HCT116 (cell line): ENCODE data around the gene GJE1. TPM values are rescaled to one million over a fixed set of nuclear protein-coding genes. Genes with fewer than 3 reads are reported as not detected.

Experiments
- ATAC-seq: fragments of 200-7000 bp; cut with Tn5 transposase; 2 replicates; pipeline ENCODE4 v1.9.1; 2020; ENCODE audit warnings: mild to moderate bottlenecking, moderate library complexity
- BruUV-seq: library from RNA; stranded (reverse); fragments of 400-500 nt; replicated peaks from 2 replicates; lab custom pipeline; 2021; lab: Mats Ljungman, UMichigan
- CTCF ChIA-PET: fragments of 300-600 bp; sonication (Branson Sonifier 250); formaldehyde crosslinking; loops from one replicate; lab custom pipeline; 2021; ENCODE audit warnings: antibody characterized with exemption; lab: Charles Lee
- POLR2A ChIA-PET: fragments of 300-600, 350-600 bp; sonication (Branson Sonifier 250); formaldehyde crosslinking; loops from one replicate; lab custom pipeline; 2021; ENCODE audit warnings: antibody characterized with exemption; lab: Charles Lee
- RAD21 ChIA-PET, 2 experiments: fragments of 300-600 bp; sonication (Branson Sonifier 250); formaldehyde crosslinking; loops; one replicate each; lab custom pipeline; 2023; ENCODE audit warnings: low total read pairs in 2 of 2; ENCODE audit not compliant: uncharacterized antibody in 2 of 2, unreplicated experiment in 2 of 2, low non-redundant PET in 1 of 2; lab: Charles Lee
- DNase-seq: peaks from one replicate; pipeline ENCODE4 v3.0.0-alpha.2; 2010; ENCODE audit warnings: low read depth, low spot score
- H2AFZ ChIP-seq: fragments of 200-600 bp; shearing (Covaris generic), sonication (generic); 2 replicates; pipeline ENCODE4 v1.6.1; 2017; ENCODE audit warnings: low read depth, mixed run types, mixed read lengths, antibody characterized with exemption, low read length; ENCODE audit not compliant: poor library complexity, severe bottlenecking
- H3K27ac ChIP-seq: 2 replicates; pipeline ENCODE4 v1.5.1; 2012; ENCODE audit warnings: low read depth, low read length
- H3K27me3 ChIP-seq: fragments of 200-600 bp; sonication (generic); 2 replicates; pipeline ENCODE4 v1.6.1; 2016; ENCODE audit warnings: mixed run types, low read length, mixed read lengths; ENCODE audit not compliant: insufficient read depth
- H3K36me3 ChIP-seq, 2 experiments: fragments of 200-500 bp in 1 of 2; fragments of 200-600 bp in 1 of 2; sonication (Bioruptor generic) in 1 of 2; sonication (generic) in 1 of 2; 2 replicates each; pipeline versions ENCODE4 v1.5.1 to v1.6.1; 2014 to 2016; ENCODE audit warnings: low read length in 2 of 2, inconsistent platforms in 1 of 2, mixed read lengths in 1 of 2, mixed run types in 1 of 2; ENCODE audit not compliant: insufficient read depth in 2 of 2, control insufficient read depth in 1 of 2
- H3K4me1 ChIP-seq, 2 experiments: fragments of 200-600 bp in 1 of 2; sonication (generic) in 1 of 2; 2 replicates each; pipeline versions ENCODE4 v1.5.1 to v1.6.1; 2012 to 2017; ENCODE audit warnings: low read length in 2 of 2, inconsistent platforms in 1 of 2, mild to moderate bottlenecking in 1 of 2, mixed read lengths in 1 of 2, mixed run types in 1 of 2, moderate library complexity in 1 of 2; ENCODE audit not compliant: insufficient read depth in 2 of 2, control insufficient read depth in 1 of 2
- H3K4me2 ChIP-seq: fragments of 200-600 bp; sonication (generic); 2 replicates; pipeline ENCODE4 v1.6.1; 2017; ENCODE audit warnings: mixed run types, low read length, mixed read lengths
- H3K4me3 ChIP-seq, 2 experiments: fragments of 200-600 bp in 1 of 2; sonication (generic) in 1 of 2; replicated peaks in 1 of 2; 2 replicates each; pipeline ENCODE4 v1.5.1; 2011 to 2016; ENCODE audit warnings: low read length in 2 of 2, control low read depth in 1 of 2, low read depth in 1 of 2, mild to moderate bottlenecking in 1 of 2, mixed read lengths in 1 of 2, mixed run types in 1 of 2
- H3K79me2 ChIP-seq: fragments of 200-600 bp; sonication (generic); 2 replicates; pipeline ENCODE4 v1.6.1; 2017; ENCODE audit warnings: mild to moderate bottlenecking, mixed run types, low read length, moderate library complexity, mixed read lengths; ENCODE audit not compliant: insufficient read depth
- H3K9ac ChIP-seq: fragments of 200-600 bp; sonication (generic); 2 replicates; pipeline ENCODE4 v1.6.1; 2016; ENCODE audit warnings: low read length, mixed read lengths
- H3K9me2 ChIP-seq: fragments of 200-600 bp; sonication (generic), shearing (Covaris generic); 2 replicates; pipeline ENCODE4 v1.6.1; 2017; ENCODE audit warnings: mixed run types, mild to moderate bottlenecking, moderate library complexity; ENCODE audit not compliant: insufficient read depth
- H3K9me3 ChIP-seq, 2 experiments: fragments of 200-500 bp in 1 of 2; fragments of 200-600 bp in 1 of 2; sonication (Bioruptor generic) in 1 of 2; sonication (generic) in 1 of 2; 2 replicates each; pipeline ENCODE4 v1.6.1; 2014 to 2017; ENCODE audit warnings: low read length in 2 of 2, mixed read lengths in 2 of 2, inconsistent platforms in 1 of 2, low read depth in 1 of 2, mild to moderate bottlenecking in 1 of 2, mixed run types in 1 of 2, moderate library complexity in 1 of 2; ENCODE audit not compliant: control insufficient read depth in 1 of 2, insufficient read depth in 1 of 2
- H4K20me1 ChIP-seq: fragments of 200-600 bp; sonication (generic), shearing (Covaris generic); 2 replicates; pipeline ENCODE4 v1.6.1; 2017; ENCODE audit warnings: mixed run types, mild to moderate bottlenecking, moderate library complexity; ENCODE audit not compliant: insufficient read depth
- ATF3 ChIP-seq: IDR thresholded peaks from 2 replicates; pipeline ENCODE4 v1.6.1; 2012
- CEBPB ChIP-seq: IDR thresholded peaks from 2 replicates; pipeline ENCODE4 v1.6.1; 2012; ENCODE audit warnings: low read depth
- ELF1 ChIP-seq: IDR thresholded peaks from 2 replicates; pipeline ENCODE4 v1.6.1; 2012; ENCODE audit warnings: low read depth, borderline replicate concordance
- EZH2 ChIP-seq: fragments of 200-600 bp; sonication (generic); IDR thresholded peaks from 2 replicates; pipeline ENCODE4 v1.6.1; 2017; ENCODE audit warnings: antibody characterized with exemption, mixed run types
- FOSL1 ChIP-seq: IDR thresholded peaks from 2 replicates; pipeline ENCODE4 v1.6.1; 2012; ENCODE audit warnings: low read depth
- JUND ChIP-seq: IDR thresholded peaks from 2 replicates; pipeline ENCODE4 v1.6.1; 2012
- MAX ChIP-seq: IDR thresholded peaks from 2 replicates; pipeline ENCODE4 v1.6.1; 2012
- POLR2A ChIP-seq: IDR thresholded peaks from 2 replicates; pipeline ENCODE4 v1.7.0; 2011; ENCODE audit warnings: borderline replicate concordance; ENCODE audit not compliant: insufficient read depth, insufficient read length; ENCODE audit errors: extremely low read depth
- RAD21 ChIP-seq: IDR thresholded peaks from 2 replicates; pipeline ENCODE4 v1.6.1; 2012; ENCODE audit warnings: low read depth, mild to moderate bottlenecking
- SP1 ChIP-seq: IDR thresholded peaks from 2 replicates; pipeline ENCODE4 v1.6.1; 2012; ENCODE audit warnings: low read depth
- TCF7L2 ChIP-seq: IDR thresholded peaks from 2 replicates; pipeline ENCODE4 v1.7.0; 2011; ENCODE audit warnings: borderline replicate concordance, inconsistent platforms; ENCODE audit not compliant: insufficient read depth, insufficient read length; ENCODE audit errors: extremely low read depth
- YY1 ChIP-seq: IDR thresholded peaks from 2 replicates; pipeline ENCODE4 v1.6.1; 2011; ENCODE audit warnings: low read length, low read depth, moderate library complexity, mild to moderate bottlenecking; ENCODE audit not compliant: insufficient replicate concordance; ENCODE audit errors: extremely low read depth
- ZFX ChIP-seq: fragments of 450-650 bp; IDR thresholded peaks from 2 replicates; pipeline ENCODE4 v1.6.1; 2017
- ZNF274 ChIP-seq: fragments of 200-500 bp; sonication (Bioruptor generic); IDR thresholded peaks from 2 replicates; pipeline ENCODE4 v1.6.1; 2014; ENCODE audit warnings: mild to moderate bottlenecking, low read depth, low read length, inconsistent platforms
- intact Hi-C: fragments of 100-400 bp; cut with micrococcal nuclease; formaldehyde crosslinking; loops from 2 replicates; pipeline ENCODE4 v1.10.0; 2022
- total RNA-seq: library from RNA; stranded (reverse); gene quantifications from one replicate; pipeline ENCODE4 v1.2.1, GENCODE V29; 2021; ENCODE audit not compliant: unreplicated experiment
- TF ChIP-seq, protein P1 (sequence below), 3 experiments: fragments of 200-600 bp in 1 of 3; sonication (generic) in 1 of 3; IDR thresholded peaks in 2 of 3; conservative IDR thresholded peaks in 1 of 3; 2 replicates each; pipeline ENCODE4 v1.5.1; 2012 to 2017; ENCODE audit warnings: low read depth in 2 of 3, low read length in 2 of 3, antibody characterized with exemption in 1 of 3, borderline replicate concordance in 1 of 3, control low read depth in 1 of 3, mild to moderate bottlenecking in 1 of 3, mixed read lengths in 1 of 3, mixed run types in 1 of 3, moderate library complexity in 1 of 3; ENCODE audit not compliant: insufficient read depth in 1 of 3

GJE1 gene
- total RNA-seq, 1 experiment from 2014 or later, result not detected

DNA sequence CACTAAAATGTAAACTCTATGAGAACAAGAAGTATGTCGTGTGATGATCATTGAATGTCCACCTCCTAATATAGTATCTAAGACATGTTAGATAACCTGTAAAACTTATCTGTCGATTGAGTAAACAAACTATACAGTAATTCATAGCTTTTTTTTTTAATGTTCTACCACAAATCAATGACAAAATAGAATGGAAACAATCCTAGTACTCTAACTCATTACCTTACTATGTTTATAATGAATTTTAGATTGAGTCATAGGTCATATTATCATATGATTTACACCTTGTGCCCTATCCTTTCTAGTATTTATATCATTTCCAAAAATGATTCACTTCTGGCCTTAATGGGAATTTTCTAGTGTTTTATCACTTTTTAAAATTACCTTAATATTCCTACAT, 20.5 kb downstream of the GJE1 start:
- Histone ChIP-seq H4K20me1 (peaks cover 12% of the 10 kb centered on the region; the same call in 1 of the 2 replicates), H3K9me3 (no peaks in the 10 kb centered on the region), H3K36me3 (no peaks in the 10 kb centered on the region; a peak in 1 of 4 replicates), H3K27ac (no peak overlapping the region), H3K79me2 (peaks cover 100% of the 10 kb centered on the region), H3K9ac (no peak overlapping the region), H3K4me3 (no peak overlapping the region), H3K4me2 (no peak overlapping the region), H3K9me2 (no peaks in the 10 kb centered on the region), H2AFZ (no peak overlapping the region), H3K27me3 (no peaks in the 10 kb centered on the region), H3K4me1 (peaks cover 4 to 5% of the 10 kb centered on the region in 2 experiments; a peak in 3 of 4 replicates)
- ChIA-PET RAD21 (no interaction called here), POLR2A (no interaction called here), CTCF (no interaction called here)
- intact Hi-C loops, result no loop called here
- TF ChIP-seq ELF1, result no peak
- no peak for TF ChIP-seq ZNF274
- TF ChIP-seq ATF3, result no peak
- no peak for TF ChIP-seq EZH2
- no peak for TF ChIP-seq MAX
- TF ChIP-seq TCF7L2, result no peak
- no peak for TF ChIP-seq ZFX
- no peak for TF ChIP-seq FOSL1
- TF ChIP-seq, protein P1, sequence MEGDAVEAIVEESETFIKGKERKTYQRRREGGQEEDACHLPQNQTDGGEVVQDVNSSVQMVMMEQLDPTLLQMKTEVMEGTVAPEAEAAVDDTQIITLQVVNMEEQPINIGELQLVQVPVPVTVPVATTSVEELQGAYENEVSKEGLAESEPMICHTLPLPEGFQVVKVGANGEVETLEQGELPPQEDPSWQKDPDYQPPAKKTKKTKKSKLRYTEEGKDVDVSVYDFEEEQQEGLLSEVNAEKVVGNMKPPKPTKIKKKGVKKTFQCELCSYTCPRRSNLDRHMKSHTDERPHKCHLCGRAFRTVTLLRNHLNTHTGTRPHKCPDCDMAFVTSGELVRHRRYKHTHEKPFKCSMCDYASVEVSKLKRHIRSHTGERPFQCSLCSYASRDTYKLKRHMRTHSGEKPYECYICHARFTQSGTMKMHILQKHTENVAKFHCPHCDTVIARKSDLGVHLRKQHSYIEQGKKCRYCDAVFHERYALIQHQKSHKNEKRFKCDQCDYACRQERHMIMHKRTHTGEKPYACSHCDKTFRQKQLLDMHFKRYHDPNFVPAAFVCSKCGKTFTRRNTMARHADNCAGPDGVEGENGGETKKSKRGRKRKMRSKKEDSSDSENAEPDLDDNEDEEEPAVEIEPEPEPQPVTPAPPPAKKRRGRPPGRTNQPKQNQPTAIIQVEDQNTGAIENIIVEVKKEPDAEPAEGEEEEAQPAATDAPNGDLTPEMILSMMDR (IDR thresholded peaks at IDR 0.05 in 2 of 3, conservative IDR thresholded peaks at IDR 0.05 in 1 of 3; ENCODE audit: borderline replicate concordance in 1 of 3, insufficient read depth in 1 of 3, low read depth in 2 of 3, low read length in 2 of 3), result no peak
- TF ChIP-seq SP1, result no peak
- no peak for TF ChIP-seq POLR2A
- no peak for TF ChIP-seq CEBPB
- TF ChIP-seq YY1, result no peak
- no peak for TF ChIP-seq RAD21
- TF ChIP-seq JUND, result no peak
- BruUV-seq, result no TSS peak
- ATAC-seq (no peak), DNase-seq (no peak)
